GM21825 (cell line): ENCODE data around the gene SAAL1.
"Not testable (repeated sequence)": the region's sequence is repeated elsewhere in the genome, so short reads cannot be mapped to it uniquely, and the experiment has no call there.

ENCODE experiments used
- ATAC-seq: cut with Tn5 transposase; IDR thresholded peaks from one replicate; pipeline ENCODE4 v1.9.1; 2021; ENCODE audit warnings: mild to moderate bottlenecking, moderate library complexity; ENCODE audit not compliant: unreplicated experiment

The SAAL1 gene, protein sequence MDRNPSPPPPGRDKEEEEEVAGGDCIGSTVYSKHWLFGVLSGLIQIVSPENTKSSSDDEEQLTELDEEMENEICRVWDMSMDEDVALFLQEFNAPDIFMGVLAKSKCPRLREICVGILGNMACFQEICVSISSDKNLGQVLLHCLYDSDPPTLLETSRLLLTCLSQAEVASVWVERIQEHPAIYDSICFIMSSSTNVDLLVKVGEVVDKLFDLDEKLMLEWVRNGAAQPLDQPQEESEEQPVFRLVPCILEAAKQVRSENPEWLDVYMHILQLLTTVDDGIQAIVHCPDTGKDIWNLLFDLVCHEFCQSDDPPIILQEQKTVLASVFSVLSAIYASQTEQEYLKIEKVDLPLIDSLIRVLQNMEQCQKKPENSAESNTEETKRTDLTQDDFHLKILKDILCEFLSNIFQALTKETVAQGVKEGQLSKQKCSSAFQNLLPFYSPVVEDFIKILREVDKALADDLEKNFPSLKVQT

DNA sequence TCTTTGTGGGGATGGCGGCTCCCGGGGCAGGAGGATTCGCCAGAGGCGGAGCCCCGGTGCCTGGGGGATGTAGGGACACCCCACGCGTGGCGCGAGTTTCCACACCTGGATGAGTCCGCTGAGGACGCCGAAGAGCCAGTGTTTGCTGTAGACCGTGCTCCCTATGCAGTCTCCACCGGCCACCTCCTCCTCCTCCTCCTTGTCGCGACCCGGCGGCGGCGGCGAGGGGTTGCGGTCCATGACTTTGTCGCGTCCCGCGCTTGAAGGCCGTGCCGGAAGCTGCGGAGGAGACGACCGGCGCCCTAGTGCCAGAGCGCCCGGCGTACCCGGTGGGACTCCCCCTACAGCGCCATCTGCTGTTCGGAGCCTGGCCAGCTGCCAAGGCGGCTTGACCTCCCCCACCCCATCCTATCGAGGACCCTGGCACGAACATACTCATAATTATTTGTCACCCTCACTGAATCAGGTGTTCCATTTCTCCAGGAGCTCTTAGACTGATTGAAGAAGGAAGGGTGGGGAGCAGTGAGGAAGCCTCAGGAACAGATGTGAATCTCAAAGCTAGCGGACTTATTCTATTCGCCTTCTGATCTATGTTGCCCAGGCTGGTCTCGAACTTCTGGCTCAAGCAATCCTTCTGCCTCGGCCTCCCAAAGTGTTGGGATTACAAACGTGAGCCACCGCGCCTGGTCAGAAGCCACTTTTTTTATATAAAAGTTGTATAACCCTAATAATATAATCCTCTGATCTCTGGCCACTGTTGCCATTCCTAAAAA is at the start of gene SAAL1:
Gene SAAL1 (minus strand): TSS at position 281 of the 773 bp plus-strand sequence. CDS start 41 bp downstream, at position 240.
- ATAC-seq, result peak; percentile 97

DNA sequence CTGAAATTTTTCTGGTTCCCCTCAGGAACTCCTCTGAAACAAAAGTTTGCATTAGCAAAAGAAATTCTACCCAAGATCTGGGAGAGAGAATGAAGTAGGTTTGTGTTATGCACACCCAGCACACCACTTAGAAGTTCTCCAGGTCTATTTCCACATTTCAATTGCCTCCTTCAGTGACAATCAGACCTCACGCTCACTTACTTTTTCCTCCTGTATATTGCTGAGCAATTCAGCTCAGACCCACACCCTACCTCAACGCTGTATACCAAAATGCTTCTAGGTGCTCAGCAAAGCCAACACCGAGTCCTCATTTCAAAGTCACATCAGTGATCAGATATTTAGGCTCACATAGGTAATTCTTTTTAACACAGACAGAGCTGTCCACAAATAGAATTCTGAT is 45.7 kb upstream of the SAAL1 start:
- no peak for ATAC-seq

DNA sequence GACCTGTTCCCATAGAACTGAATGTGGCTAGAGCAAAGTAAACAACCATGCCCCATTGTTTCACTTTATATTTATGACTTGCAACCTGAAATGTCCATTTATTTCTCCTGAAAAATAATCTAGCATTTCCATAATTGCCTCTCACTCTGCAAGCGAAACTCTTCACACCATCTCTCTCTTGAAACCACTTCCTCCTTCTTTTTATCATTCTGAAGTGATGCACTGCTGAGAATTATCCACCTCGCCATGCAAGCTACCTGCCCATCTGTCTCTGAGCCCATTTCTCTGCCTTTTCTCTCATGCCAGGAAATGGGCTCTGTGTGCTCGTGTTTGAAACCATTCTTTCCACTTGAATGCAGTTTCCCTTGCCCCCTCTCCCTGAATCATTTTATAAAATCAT is 40.0 kb upstream of the SAAL1 start:
- ATAC-seq, result no peak

DNA sequence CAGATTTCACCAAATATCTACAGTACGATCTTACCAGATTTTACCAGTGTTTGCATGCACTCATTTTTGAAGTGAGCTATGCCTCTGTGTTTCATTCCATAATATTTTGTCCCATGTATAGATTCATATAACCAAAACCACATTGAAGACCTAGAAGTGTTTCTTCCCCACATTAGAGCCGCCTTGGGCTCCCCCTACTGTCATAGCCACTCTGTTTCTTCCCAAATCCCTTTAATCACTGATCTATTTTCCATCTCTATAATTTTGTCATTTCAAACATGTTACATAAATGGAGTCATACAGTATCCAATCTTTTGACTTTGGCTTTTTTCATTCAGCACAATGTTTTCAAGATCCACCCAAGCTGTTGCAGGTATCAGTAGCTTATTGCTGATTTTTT is 39.1 kb upstream of the SAAL1 start:
- ATAC-seq, result no peak

DNA sequence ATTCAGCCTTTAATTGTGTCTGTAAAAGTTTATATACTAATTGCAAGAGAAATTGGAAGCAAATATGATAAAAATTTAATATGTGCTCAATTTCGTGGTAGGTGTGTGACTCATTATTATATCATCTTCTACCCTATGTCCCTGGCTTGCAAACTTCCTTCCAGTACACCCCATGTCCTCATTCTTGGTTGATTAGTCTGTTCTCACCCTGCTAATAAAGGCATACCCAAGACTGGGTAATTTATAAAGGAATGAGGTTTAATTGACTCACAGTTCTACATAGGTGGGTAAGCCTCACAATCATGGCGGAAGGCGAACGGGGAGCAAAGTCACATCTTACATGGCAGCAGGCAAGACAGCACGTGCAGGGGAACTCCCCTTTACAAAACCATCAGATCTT is 38.4 kb upstream of the SAAL1 start:
- ATAC-seq, result no peak

DNA sequence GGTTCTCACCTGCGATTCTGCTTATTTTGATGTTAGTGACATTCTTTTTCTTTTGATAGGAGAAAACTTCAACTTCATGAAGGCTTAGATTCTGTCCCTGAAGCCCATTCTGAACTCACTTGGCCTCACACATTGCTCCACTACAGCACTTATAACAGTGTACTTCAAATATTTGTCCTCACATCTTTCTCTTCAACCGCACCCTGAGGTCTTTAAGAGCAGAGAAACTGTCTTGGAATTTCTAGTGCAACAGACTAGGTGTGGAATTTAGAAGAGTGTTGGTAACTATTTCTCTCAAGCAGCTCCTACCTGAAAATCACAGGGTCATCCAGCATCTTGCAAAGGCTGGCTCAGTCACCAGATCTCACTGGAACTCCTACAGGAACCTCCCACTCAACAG is 34.3 kb upstream of the SAAL1 start:
- ATAC-seq, result no peak

DNA sequence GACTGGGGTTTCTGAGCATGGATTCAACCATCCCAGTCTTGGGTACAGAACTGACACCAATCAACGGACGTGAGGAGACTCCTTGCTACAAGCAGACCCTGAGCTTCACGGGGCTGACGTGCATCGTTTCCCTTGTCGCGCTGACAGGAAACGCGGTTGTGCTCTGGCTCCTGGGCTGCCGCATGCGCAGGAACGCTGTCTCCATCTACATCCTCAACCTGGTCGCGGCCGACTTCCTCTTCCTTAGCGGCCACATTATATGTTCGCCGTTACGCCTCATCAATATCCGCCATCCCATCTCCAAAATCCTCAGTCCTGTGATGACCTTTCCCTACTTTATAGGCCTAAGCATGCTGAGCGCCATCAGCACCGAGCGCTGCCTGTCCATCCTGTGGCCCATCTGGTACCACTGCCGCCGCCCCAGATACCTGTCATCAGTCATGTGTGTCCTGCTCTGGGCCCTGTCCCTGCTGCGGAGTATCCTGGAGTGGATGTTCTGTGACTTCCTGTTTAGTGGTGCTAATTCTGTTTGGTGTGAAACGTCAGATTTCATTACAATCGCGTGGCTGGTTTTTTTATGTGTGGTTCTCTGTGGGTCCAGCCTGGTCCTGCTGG is 31.4 kb upstream of the SAAL1 start:
- no peak for ATAC-seq

DNA sequence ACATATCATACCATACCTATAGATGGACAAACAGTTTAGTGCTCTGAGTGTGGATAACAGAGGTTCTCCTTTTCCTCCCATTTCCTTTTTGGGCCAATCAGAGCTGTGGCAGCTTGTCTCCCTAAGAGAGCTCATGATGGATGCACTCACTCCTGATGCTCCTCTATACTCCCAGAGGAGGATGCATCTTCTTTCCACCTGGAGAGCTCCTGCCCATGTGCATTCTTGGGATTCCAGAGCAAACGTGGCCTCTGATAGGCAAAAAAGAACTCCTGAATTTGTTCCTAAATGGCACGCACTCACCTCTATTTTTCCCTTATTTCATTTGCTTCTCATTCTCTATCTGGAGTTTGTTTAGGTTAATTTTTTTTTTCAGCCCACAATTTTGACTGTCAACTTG is 29.4 kb upstream of the SAAL1 start:
- no peak for ATAC-seq

DNA sequence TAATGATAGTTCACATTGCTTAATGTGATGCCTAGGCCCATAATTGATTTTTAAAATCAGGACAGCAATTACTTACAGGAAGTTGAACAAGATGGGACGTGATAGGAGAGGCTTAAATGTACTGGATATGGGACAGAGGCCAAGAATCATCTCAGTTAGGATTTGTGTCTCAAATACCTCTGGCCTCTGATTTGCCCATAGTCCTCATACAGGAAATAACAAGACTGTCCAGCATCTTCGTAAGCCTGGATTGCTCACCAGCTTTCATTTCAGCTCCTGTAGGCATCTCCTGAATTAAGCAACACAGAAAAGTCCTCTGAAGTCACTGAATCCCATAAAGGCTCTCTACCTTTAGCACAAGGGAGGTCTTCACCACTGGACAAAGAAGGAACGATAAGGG is 26.5 kb upstream of the SAAL1 start, which contains the start of gene MRGPRX3:
Gene MRGPRX3 (plus strand): TSS at position 231 of the 400 bp plus-strand sequence. CDS start 4,632 bp downstream, outside the sequence.
- ATAC-seq, result no peak

DNA sequence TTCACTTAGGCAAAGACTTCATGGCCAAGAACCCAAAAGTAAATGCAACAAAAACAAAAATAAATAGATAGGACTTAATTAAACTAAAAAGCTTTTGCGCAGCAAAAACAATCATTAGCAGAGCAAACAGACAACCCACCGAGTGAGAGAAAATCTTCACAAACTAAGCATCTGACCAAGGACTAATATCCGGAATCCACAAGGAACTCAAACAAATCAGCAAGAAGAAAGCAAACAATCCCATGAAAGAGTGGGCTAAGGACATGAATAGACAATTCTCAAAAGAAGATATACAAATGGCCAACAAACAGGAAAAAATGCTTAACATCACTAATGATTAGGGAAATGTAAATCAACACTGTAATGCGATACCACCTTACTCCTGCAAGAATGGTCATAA is 25.2 kb upstream of the SAAL1 start:
- ATAC-seq, result not testable (repeated sequence)

DNA sequence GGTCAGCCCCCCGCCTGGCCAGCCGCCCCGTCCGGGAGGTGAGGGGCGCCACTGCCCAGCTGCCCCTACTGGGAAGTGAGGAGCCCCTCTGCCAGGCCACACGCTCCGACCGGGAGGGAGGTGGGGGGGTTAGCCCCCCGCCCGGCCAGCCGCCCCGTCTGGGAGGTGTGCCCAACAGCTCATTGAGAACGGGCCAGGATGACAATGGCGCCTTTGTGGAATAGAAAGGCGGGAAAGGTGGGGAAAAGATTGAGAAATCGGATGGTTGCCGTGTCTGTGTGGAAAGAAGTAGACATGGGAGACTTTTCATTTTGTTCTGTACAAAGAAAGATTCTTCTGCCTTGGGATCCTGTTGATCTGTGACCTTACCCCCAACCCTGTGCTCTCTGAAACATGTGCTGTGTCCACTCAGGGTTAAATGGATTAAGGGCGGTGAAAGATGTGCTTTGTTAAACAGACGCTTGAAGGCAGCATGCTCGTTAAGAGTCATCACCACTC is 15.5 kb upstream of the SAAL1 start:
- not testable (repeated sequence) for ATAC-seq

DNA sequence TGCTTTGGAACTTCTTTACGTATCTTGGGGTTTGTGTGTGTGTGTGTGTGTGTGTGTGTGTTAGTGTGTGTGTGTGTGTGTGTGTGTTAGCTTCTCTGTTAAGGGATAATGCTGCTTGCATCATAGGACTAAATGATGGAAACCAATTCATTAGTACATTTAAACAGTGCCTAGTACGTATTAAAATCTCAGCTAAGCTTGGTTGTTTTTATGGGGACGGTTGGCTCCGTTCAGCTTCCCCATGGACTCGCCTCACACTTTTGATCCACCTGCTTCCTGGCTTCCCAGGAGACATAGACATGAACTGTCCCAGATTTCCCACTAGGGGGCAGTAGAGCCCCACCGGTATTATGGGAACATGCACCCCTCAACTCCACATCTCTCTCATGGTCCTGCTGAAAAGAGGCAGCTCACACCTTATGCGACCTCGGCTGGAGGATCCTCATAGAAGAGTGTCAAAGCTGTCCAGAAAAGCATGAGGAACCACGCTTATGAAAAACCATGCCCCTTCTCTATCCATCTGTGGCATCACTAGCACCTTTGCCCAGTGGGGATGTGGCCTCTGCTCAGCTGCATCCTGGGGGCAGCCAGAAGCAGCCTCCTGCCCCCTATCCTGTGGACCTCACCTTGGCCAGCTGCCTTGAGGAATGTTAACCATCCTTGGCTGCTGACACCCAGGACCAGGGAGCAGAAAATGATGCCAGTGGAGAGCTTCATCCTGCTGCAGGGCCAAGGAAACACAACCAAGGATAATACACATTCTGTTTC is 9.7 kb upstream of the SAAL1 start:
- peak; percentile 87 for ATAC-seq

DNA sequence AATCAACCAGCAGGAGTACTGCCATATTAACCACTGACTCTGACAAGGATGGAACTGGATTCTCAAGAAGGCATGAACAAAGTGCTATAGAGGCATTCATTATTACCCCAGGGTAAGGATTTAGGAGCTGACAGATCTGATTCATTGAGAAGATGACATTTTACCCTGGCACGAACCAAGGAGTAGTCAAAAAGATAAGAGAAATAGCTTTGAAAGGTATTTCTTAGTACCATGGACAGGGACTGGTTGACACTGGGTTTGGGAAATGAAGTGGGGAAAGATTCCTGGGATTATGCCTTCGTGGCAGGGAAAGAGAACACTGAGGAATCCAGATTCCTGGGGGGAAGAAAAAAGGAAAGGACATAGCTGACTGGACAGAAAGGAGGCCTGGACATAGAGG is 5.1 kb upstream of the SAAL1 start:
- no peak for ATAC-seq

DNA sequence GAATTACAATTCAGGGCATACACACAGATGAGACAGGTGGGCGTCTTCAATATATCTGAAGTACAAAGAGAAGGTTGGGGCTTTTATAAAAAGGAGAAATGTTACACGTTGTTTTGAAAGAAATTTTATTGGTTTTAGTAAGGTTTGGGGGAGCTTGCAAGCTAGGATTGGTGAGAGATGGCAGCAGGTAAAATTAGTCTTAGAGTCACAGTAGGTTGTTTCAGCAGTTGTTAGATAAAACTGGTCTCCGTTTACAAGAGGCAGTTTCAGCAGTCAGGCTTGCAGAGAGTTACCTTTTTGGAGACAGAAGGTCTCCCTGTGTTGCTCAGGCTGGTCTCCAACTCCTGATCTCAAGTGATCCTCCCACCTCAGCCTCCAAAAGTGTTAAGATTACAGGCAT is 2.4 kb upstream of the SAAL1 start:
- no peak for ATAC-seq

DNA sequence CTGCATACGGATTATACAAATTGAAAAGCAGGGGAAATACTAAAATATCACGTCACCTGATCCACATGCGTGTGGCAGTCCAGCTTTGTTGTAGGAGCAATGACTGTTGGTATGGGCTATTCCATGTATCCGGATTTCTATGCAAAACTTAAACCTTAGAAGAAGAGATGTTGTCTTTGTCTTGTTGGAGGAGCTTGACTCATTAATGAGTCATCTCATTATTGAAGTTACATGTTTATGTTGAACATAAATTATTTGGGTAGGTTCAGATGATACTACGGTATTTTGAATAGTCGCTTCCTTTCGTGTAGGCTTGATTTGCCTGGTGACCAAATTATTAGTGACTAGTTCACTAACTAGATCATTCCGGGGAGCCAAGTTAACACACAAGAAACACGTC is 806 bp upstream of the SAAL1 start:
- ATAC-seq, result no peak

DNA sequence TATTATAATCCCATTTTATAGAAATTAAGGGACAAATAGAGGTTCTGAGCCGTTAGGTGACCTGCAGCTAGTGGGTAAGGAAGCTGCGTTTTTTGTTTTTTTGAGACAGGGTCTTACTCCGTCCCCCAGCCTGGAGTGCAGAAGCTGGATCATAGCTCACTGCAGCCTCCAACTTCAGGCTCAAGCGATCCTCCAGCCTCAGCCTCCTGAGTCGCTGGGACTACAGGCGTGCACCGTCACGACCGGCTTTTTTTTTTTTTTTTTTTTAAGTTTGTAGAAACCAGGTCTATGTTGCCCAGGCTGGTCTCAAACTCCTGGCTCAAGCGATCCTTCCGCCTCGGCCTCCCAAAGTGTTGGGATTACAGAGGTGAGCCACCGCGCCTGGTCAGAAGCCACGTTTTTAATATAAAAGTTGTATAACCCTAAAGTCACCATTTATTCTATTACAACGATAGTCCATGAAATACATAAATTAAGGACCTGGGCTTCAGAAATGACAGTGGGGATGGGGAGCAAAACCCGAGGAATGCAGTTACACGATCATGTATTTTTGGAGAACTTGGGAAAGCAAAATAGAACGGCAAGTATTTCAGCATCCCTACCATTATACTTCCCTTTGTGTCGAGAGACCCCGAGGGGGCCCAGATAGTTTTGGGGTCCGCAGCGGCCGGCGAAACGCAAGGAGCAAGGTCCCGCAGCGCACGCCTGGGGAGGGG is 638 bp downstream of the SAAL1 start:
- peak; percentile 6 for ATAC-seq

DNA sequence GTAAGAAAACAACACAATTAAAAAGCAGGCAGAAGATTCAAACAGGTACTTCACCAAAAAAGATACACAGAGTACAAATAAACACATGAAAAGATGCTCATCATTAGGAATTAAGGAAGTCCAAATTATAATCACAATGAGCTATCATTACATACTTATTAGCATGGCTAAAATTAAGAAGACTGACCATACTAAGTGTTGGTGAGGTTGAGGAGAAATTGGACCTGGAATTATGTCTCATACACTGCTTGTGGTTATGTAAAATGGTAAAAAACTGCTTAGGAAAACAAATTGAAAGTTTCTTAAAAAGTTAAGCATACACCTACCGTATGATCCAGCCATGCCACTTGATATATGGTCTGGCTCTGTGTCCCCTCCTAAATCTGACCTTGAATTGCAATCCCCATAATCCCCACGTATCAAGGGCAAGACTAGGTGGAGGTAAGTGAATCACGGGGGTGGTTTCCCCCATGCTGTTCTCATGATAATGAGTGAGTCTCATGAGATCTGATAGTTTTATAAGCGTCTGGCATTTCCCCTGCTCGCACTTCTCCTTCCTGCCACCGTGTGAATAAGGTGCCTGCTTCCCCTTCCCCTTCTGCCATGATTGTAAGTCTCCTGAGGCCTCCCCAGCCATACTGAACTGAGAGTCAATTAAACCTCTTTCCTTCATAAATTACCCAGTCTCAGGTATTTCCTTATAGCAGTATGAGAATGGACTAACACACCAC is 4.8 kb downstream of the SAAL1 start:
- ATAC-seq, result no peak

DNA sequence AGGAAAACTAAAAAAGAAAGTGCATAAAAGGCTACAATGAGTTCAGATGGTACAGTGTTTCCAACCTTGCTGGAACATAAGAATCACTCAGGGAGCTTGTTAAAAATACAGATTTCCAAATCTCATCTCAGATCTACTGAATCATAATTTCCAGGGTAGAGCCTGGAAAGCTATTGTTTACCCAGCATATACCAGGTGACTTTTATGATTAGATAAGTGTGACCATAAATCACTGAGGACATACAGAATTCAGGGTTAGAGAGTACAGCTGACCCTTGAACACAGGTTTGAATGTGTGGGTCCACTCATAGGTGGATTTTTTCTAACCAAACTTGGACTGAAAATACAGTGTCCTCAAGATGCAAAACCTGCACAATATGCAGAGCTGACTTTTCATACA is 11.9 kb downstream of the SAAL1 start:
- no peak for ATAC-seq

DNA sequence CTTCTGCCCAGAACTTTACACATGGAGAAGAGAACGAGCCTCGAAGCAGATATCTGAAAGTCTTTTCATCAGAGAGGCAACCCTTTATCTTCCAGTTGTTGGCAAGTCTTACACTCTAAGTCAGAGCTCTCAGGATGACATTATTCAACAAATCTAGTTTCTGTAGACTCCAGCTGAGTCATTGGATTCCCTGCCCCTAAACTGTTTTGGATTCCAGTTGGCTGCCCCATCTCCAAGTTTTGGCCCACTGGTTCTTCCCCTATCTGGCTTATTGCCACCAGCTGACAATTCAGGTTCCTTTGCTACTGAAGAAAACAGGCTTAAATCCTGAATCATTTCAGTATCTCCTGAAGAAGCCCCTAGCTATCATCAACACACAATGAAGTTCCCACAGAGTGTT is 14.2 kb downstream of the SAAL1 start:
- ATAC-seq, result no peak
